GM23338 (cell line): ENCODE data around the gene GPR139. TPM values are rescaled to one million over a fixed set of nuclear protein-coding genes. Genes with fewer than 3 reads are reported as not detected.

Experiments used
- ATAC-seq: fragments of 200-7000 bp; cut with Tn5 transposase; 3 replicates; pipeline ENCODE4 v1.9.1; 2020
- DNase-seq: peaks from one replicate; pipeline ENCODE4 v3.0.0-alpha.2; 2015; ENCODE audit warnings: low spot score
- H2AFZ ChIP-seq: fragments of 200-600 bp; sonication (generic); 2 replicates; pipeline ENCODE4 v1.8.0; 2016; ENCODE audit warnings: antibody characterized with exemption, mild to moderate bottlenecking, moderate library complexity
- H3F3A ChIP-seq: fragments of 200-600 bp; sonication (generic); replicated peaks from 2 replicates; pipeline ENCODE4 v1.8.0; 2017; ENCODE audit warnings: antibody characterized with exemption, mixed run types, low read depth
- H3K27ac ChIP-seq: fragments of 200-600 bp; sonication (generic); 2 replicates; pipeline ENCODE4 v1.6.1; 2016; ENCODE audit warnings: low read depth
- H3K27me3 ChIP-seq: fragments of 200-600 bp; sonication (generic); 2 replicates; pipeline ENCODE4 v1.8.0; 2016; ENCODE audit warnings: mild to moderate bottlenecking, mixed run types, moderate library complexity; ENCODE audit not compliant: insufficient read depth
- H3K36me3 ChIP-seq: fragments of 200-600 bp; sonication (generic); 2 replicates; pipeline ENCODE4 v1.8.0; 2016; ENCODE audit warnings: mild to moderate bottlenecking; ENCODE audit not compliant: insufficient read depth
- H3K4me1 ChIP-seq: fragments of 200-600 bp; sonication (generic); 2 replicates; pipeline ENCODE4 v1.8.0; 2016; ENCODE audit warnings: mild to moderate bottlenecking, moderate library complexity; ENCODE audit not compliant: insufficient read depth
- H3K4me2 ChIP-seq: fragments of 200-600 bp; sonication (generic); 2 replicates; pipeline ENCODE4 v1.7.1; 2017; ENCODE audit warnings: mixed run types
- H3K4me3 ChIP-seq: fragments of 200-600 bp; sonication (generic); 2 replicates; pipeline ENCODE4 v1.6.1; 2016; ENCODE audit warnings: mixed run types
- H3K79me2 ChIP-seq: fragments of 200-600 bp; sonication (generic); replicated peaks from 2 replicates; pipeline ENCODE4 v1.8.0; 2017; ENCODE audit warnings: mild to moderate bottlenecking; ENCODE audit not compliant: insufficient read depth
- H3K9me2 ChIP-seq: fragments of 200-600 bp; sonication (generic); 2 replicates; pipeline ENCODE4 v1.8.0; 2017; ENCODE audit not compliant: insufficient read depth
- H4K20me1 ChIP-seq: fragments of 200-600 bp; sonication (generic); replicated peaks from 2 replicates; pipeline ENCODE4 v1.8.0; 2017; ENCODE audit warnings: mild to moderate bottlenecking; ENCODE audit not compliant: insufficient read depth
- H3K27ac Mint-ChIP-seq: 2 replicates; pipeline ENCODE4 v1.8.0; 2020; ENCODE audit warnings: inconsistent platforms, mild to moderate bottlenecking, moderate library complexity, mixed read lengths
- H3K27me3 Mint-ChIP-seq: 3 replicates; pipeline ENCODE4 v1.8.0; 2022; ENCODE audit warnings: low read depth, mild to moderate bottlenecking, moderate library complexity, mixed read lengths, inconsistent platforms; ENCODE audit not compliant: insufficient read depth, poor library complexity
- H3K36me3 Mint-ChIP-seq: 3 replicates; pipeline ENCODE4 v1.8.0; 2021; ENCODE audit warnings: low read depth, mild to moderate bottlenecking, inconsistent platforms, moderate library complexity, mixed read lengths
- H3K4me1 Mint-ChIP-seq: 3 replicates; pipeline ENCODE4 v1.8.0; 2020; ENCODE audit warnings: mild to moderate bottlenecking, inconsistent platforms, mixed read lengths
- H3K4me3 Mint-ChIP-seq: 3 replicates; pipeline ENCODE4 v1.8.0; 2021; ENCODE audit warnings: moderate library complexity, mild to moderate bottlenecking, inconsistent platforms, mixed read lengths
- H3K9me3 Mint-ChIP-seq: 3 replicates; pipeline ENCODE4 v1.8.0; 2020; ENCODE audit warnings: moderate library complexity, mild to moderate bottlenecking, inconsistent platforms, mixed read lengths
- CREB1 ChIP-seq: fragments of 250-450 bp; sonication (Bioruptor Pico); IDR thresholded peaks from 2 replicates; pipeline ENCODE4 v1.5.0; 2020; ENCODE audit warnings: low read depth, mild to moderate bottlenecking, moderate library complexity
- EZH2 ChIP-seq: fragments of 200-600 bp; sonication (generic); IDR thresholded peaks from one replicate; pipeline ENCODE4 v1.8.0; 2017; ENCODE audit warnings: antibody characterized with exemption, mild to moderate bottlenecking, low read depth; ENCODE audit not compliant: unreplicated experiment
- EZH2phosphoT487 ChIP-seq: fragments of 200-600 bp; sonication (generic); IDR thresholded peaks from one replicate; pipeline ENCODE4 v1.8.1; 2018; ENCODE audit warnings: antibody characterized with exemption; ENCODE audit not compliant: unreplicated experiment
- NANOG ChIP-seq: IDR thresholded peaks from 2 replicates; pipeline ENCODE4 v1.6.1; 2016; ENCODE audit warnings: antibody characterized with exemption, borderline replicate concordance
- REST ChIP-seq: IDR thresholded peaks from one replicate; pipeline ENCODE4 v1.6.1; 2018; ENCODE audit warnings: antibody characterized with exemption; ENCODE audit not compliant: unreplicated experiment
- STAT1 ChIP-seq: IDR thresholded peaks from one replicate; pipeline ENCODE4 v1.6.1; 2016; ENCODE audit warnings: antibody characterized with exemption; ENCODE audit not compliant: unreplicated experiment
- ZNF331 ChIP-seq: fragments of 250-450 bp; sonication (Bioruptor Pico); IDR thresholded peaks from 2 replicates; pipeline ENCODE4 v1.5.0; 2020; ENCODE audit warnings: low read depth, mild to moderate bottlenecking, moderate library complexity
- polyA plus RNA-seq: library from polyadenylated mRNA; unstranded; fragments of >200 nt; fragmentation: Nextera tagmentation; extraction: Ambion mirVana; gene quantifications from 2 replicates; pipeline ENCODE4 v1.2.1, GENCODE V29; 2016
- total RNA-seq: library from RNA; depleted of rRNA; stranded (reverse); fragments of >200 nt; shearing (Covaris generic); gene quantifications from 2 replicates; pipeline ENCODE4 v1.2.3, GENCODE V29; 2014
- TF ChIP-seq, protein P1 (sequence below), 2 experiments: fragments of 200-600 bp in 1 of 2; sonication (generic) in 1 of 2; conservative IDR thresholded peaks; 2 replicates each; pipeline versions ENCODE4 v1.5.1 to v1.6.1; 2016 to 2017; ENCODE audit warnings: antibody characterized with exemption in 2 of 2, low read depth in 2 of 2, mild to moderate bottlenecking in 2 of 2, moderate library complexity in 1 of 2
- TF ChIP-seq, protein P2 (sequence below): fragments of 250-450 bp; sonication (Bioruptor Pico); IDR thresholded peaks from 2 replicates; pipeline ENCODE4 v1.5.0; 2020; ENCODE audit warnings: mild to moderate bottlenecking, moderate library complexity

GPR139 gene
- total and polyA plus RNA-seq, 2 experiments from 2014 or later = 0.66 to 2.3 TPM

GRCh38 chr16:20094157-20094556 is 20.5 kb upstream of the GPR139 start:
- Mint-ChIP-seq H3K27me3 (peaks cover 2% of the 10 kb centered on the region), H3K9me3 (no peaks in the 10 kb centered on the region), H3K27ac (no peak overlapping the region; the same call in 1 of the 2 replicates), H3K4me1 (peaks cover 8% of the 10 kb centered on the region; the same call in 2 of the 3 replicates), H3K36me3 (no peaks in the 10 kb centered on the region), H3K4me3 (no peak overlapping the region)
- ATAC-seq (peak; percentile 68), DNase-seq (peak; percentile 24)
- H3K27me3 ChIP-seq = no peaks in the 10 kb centered on the region
- H3K36me3 ChIP-seq = no peaks in the 10 kb centered on the region
- H2AFZ ChIP-seq = peak overlapping the region; percentile 70
- H3K79me2 ChIP-seq = no peaks in the 10 kb centered on the region
- TF ChIP-seq REST = no peak
- TF ChIP-seq EZH2 = no peak
- no peak for TF ChIP-seq ZNF331
- TF ChIP-seq, protein P1, sequence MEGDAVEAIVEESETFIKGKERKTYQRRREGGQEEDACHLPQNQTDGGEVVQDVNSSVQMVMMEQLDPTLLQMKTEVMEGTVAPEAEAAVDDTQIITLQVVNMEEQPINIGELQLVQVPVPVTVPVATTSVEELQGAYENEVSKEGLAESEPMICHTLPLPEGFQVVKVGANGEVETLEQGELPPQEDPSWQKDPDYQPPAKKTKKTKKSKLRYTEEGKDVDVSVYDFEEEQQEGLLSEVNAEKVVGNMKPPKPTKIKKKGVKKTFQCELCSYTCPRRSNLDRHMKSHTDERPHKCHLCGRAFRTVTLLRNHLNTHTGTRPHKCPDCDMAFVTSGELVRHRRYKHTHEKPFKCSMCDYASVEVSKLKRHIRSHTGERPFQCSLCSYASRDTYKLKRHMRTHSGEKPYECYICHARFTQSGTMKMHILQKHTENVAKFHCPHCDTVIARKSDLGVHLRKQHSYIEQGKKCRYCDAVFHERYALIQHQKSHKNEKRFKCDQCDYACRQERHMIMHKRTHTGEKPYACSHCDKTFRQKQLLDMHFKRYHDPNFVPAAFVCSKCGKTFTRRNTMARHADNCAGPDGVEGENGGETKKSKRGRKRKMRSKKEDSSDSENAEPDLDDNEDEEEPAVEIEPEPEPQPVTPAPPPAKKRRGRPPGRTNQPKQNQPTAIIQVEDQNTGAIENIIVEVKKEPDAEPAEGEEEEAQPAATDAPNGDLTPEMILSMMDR (conservative IDR thresholded peaks at IDR 0.05; ENCODE audit: low read depth in 2 of 2) = peak in 1 of 2 experiments; percentile 41; a peak in 2 of 4 replicates
- TF ChIP-seq NANOG = no peak
- TF ChIP-seq CREB1 (CRISPR knock-in tag) = no peak
- TF ChIP-seq STAT1 = no peak
- TF ChIP-seq EZH2phosphoT487 = no peak
- TF ChIP-seq, protein P2, sequence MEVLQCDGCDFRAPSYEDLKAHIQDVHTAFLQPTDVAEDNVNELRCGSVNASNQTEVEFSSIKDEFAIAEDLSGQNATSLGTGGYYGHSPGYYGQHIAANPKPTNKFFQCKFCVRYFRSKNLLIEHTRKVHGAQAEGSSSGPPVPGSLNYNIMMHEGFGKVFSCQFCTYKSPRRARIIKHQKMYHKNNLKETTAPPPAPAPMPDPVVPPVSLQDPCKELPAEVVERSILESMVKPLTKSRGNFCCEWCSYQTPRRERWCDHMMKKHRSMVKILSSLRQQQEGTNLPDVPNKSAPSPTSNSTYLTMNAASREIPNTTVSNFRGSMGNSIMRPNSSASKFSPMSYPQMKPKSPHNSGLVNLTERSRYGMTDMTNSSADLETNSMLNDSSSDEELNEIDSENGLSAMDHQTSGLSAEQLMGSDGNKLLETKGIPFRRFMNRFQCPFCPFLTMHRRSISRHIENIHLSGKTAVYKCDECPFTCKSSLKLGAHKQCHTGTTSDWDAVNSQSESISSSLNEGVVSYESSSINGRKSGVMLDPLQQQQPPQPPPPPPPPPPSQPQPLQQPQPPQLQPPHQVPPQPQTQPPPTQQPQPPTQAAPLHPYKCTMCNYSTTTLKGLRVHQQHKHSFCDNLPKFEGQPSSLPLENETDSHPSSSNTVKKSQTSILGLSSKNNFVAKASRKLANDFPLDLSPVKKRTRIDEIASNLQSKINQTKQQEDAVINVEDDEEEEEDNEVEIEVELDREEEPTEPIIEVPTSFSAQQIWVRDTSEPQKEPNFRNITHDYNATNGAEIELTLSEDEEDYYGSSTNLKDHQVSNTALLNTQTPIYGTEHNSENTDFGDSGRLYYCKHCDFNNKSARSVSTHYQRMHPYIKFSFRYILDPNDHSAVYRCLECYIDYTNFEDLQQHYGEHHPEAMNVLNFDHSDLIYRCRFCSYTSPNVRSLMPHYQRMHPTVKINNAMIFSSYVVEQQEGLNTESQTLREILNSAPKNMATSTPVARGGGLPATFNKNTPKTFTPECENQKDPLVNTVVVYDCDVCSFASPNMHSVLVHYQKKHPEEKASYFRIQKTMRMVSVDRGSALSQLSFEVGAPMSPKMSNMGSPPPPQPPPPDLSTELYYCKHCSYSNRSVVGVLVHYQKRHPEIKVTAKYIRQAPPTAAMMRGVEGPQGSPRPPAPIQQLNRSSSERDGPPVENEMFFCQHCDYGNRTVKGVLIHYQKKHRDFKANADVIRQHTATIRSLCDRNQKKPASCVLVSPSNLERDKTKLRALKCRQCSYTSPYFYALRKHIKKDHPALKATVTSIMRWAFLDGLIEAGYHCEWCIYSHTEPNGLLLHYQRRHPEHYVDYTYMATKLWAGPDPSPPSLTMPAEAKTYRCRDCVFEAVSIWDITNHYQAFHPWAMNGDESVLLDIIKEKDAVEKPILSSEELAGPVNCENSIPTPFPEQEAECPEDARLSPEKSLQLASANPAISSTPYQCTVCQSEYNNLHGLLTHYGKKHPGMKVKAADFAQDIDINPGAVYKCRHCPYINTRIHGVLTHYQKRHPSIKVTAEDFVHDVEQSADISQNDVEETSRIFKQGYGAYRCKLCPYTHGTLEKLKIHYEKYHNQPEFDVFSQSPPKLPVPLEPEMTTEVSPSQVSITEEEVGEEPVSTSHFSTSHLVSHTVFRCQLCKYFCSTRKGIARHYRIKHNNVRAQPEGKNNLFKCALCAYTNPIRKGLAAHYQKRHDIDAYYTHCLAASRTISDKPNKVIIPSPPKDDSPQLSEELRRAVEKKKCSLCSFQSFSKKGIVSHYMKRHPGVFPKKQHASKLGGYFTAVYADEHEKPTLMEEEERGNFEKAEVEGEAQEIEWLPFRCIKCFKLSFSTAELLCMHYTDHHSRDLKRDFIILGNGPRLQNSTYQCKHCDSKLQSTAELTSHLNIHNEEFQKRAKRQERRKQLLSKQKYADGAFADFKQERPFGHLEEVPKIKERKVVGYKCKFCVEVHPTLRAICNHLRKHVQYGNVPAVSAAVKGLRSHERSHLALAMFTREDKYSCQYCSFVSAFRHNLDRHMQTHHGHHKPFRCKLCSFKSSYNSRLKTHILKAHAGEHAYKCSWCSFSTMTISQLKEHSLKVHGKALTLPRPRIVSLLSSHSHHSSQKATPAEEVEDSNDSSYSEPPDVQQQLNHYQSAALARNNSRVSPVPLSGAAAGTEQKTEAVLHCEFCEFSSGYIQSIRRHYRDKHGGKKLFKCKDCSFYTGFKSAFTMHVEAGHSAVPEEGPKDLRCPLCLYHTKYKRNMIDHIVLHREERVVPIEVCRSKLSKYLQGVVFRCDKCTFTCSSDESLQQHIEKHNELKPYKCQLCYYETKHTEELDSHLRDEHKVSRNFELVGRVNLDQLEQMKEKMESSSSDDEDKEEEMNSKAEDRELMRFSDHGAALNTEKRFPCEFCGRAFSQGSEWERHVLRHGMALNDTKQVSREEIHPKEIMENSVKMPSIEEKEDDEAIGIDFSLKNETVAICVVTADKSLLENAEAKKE = no peak
- H3K9me2 ChIP-seq = no peaks in the 10 kb centered on the region
- no peak overlapping the region for H3K4me3 ChIP-seq
- H3F3A ChIP-seq = no peaks in the 10 kb centered on the region
- H3K27ac ChIP-seq = no peak overlapping the region
- H3K4me1 ChIP-seq = 0 out of 2 replicates have a peak, but pooled peaks cover 5% of the 10 kb centered on the region
- H4K20me1 ChIP-seq = no peaks in the 10 kb centered on the region
- no peak overlapping the region for H3K4me2 ChIP-seq
